SK-N-SH (cell line): ENCODE results near the gene C19orf53. TPM values are rescaled to one million over a fixed set of nuclear protein-coding genes. Genes with fewer than 3 reads are reported as not detected.

ENCODE experiments used
- CTCF ChIA-PET: fragments of 300-600, 350-600 bp; formaldehyde crosslinking; extraction: SDS; loops from one replicate; lab custom pipeline; 2021; lab: Yijun Ruan, JAX
- POLR2A ChIA-PET: fragments of 350-600 bp; sonication (Branson Sonifier 250); formaldehyde crosslinking; extraction: SDS; loops from one replicate; lab custom pipeline; 2020; ENCODE audit warnings: antibody characterized with exemption, inconsistent platforms; lab: Yijun Ruan, JAX
- DNase-seq: peaks from one replicate; pipeline ENCODE4 v3.0.0; 2012
- H2AFZ ChIP-seq: fragments of 200-600 bp; sonication (generic); 2 replicates; pipeline ENCODE4 v1.8.1; 2016; ENCODE audit warnings: antibody characterized with exemption, mild to moderate bottlenecking, low read depth
- H3F3A ChIP-seq: fragments of 200-600 bp; sonication (generic); replicated peaks from 2 replicates; pipeline ENCODE3; 2016; ENCODE audit warnings: antibody characterized with exemption, mild to moderate bottlenecking; ENCODE audit not compliant: insufficient read depth
- H3K27ac ChIP-seq, 2 experiments: fragments of 200-500 bp in 1 of 2; fragments of 200-600 bp in 1 of 2; sonication (Bioruptor generic) in 1 of 2; sonication (generic), shearing (Covaris generic) in 1 of 2; 2 replicates each; pipeline versions ENCODE4 v1.5.1 to v1.6.1; 2014 to 2016; ENCODE audit warnings: low read depth in 2 of 2, inconsistent platforms in 1 of 2, low read length in 1 of 2, mild to moderate bottlenecking in 1 of 2, mixed read lengths in 1 of 2
- H3K27me3 ChIP-seq: fragments of 200-600 bp; sonication (generic), shearing (Covaris generic); 2 replicates; pipeline ENCODE4 v1.6.1; 2016; ENCODE audit warnings: mixed run types; ENCODE audit not compliant: insufficient read depth
- H3K36me3 ChIP-seq, 2 experiments: fragments of 200-500 bp in 1 of 2; fragments of 200-600 bp in 1 of 2; sonication (Bioruptor generic) in 1 of 2; sonication (generic) in 1 of 2; replicated peaks in 1 of 2; 2 replicates each; pipeline versions ENCODE3 to v1.5.1; 2014 to 2016; ENCODE audit warnings: low read length in 1 of 2, mild to moderate bottlenecking in 1 of 2; ENCODE audit not compliant: insufficient read depth in 2 of 2, control insufficient read depth in 1 of 2
- H3K4me1 ChIP-seq, 2 experiments: fragments of 200-500 bp in 1 of 2; fragments of 200-600 bp in 1 of 2; sonication (Bioruptor generic) in 1 of 2; sonication (generic), shearing (Covaris generic) in 1 of 2; 2 replicates each; pipeline versions ENCODE4 v1.5.1 to v1.6.1; 2014 to 2016; ENCODE audit warnings: low read depth in 1 of 2, low read length in 1 of 2, mixed run types in 1 of 2; ENCODE audit not compliant: insufficient read depth in 2 of 2, control insufficient read depth in 1 of 2
- H3K4me2 ChIP-seq: fragments of 200-600 bp; sonication (generic), shearing (Covaris generic); 2 replicates; pipeline ENCODE4 v1.6.1; 2017; ENCODE audit warnings: mixed run types
- H3K4me3 ChIP-seq, 2 experiments: fragments of 200-500 bp in 1 of 2; fragments of 200-600 bp in 1 of 2; sonication (Bioruptor generic) in 1 of 2; sonication (generic), shearing (Covaris generic) in 1 of 2; 2 replicates each; pipeline versions ENCODE4 v1.5.1 to v1.8.1; 2014 to 2016; ENCODE audit warnings: low read depth in 2 of 2, inconsistent platforms in 1 of 2, low read length in 1 of 2, mild to moderate bottlenecking in 1 of 2, mixed read lengths in 1 of 2, moderate library complexity in 1 of 2
- H3K79me2 ChIP-seq: fragments of 200-600 bp; sonication (generic); 2 replicates; pipeline ENCODE4 v1.8.1; 2017; ENCODE audit warnings: mild to moderate bottlenecking; ENCODE audit not compliant: insufficient read depth
- H3K9ac ChIP-seq: fragments of 200-600 bp; sonication (generic); 2 replicates; pipeline ENCODE4 v1.6.1; 2017; ENCODE audit warnings: mixed run types
- H3K9me2 ChIP-seq: fragments of 200-600 bp; sonication (generic); 2 replicates; pipeline ENCODE4 v1.6.1; 2017; ENCODE audit warnings: mixed run types
- H3K9me3 ChIP-seq: fragments of 200-600 bp; sonication (generic); 2 replicates; pipeline ENCODE4 v1.6.1; 2017; ENCODE audit warnings: mixed run types, mild to moderate bottlenecking, moderate library complexity
- H4K20me1 ChIP-seq: fragments of 200-600 bp; sonication (generic); 2 replicates; pipeline ENCODE4 v1.6.1; 2017; ENCODE audit warnings: mild to moderate bottlenecking, mixed run types; ENCODE audit not compliant: insufficient read depth
- CHD2 ChIP-seq: fragments of 150-350 bp; IDR thresholded peaks from 2 replicates; pipeline ENCODE4 v1.6.1; 2018; ENCODE audit warnings: low read length; ENCODE audit not compliant: partially characterized antibody
- JUND ChIP-seq: IDR thresholded peaks from 2 replicates; pipeline ENCODE4 v1.4.0; 2012
- MEF2A ChIP-seq: IDR thresholded peaks from 2 replicates; pipeline ENCODE4 v1.4.0; 2012; ENCODE audit warnings: low read depth, borderline replicate concordance
- NRF1 ChIP-seq: IDR thresholded peaks from 2 replicates; pipeline ENCODE4 v1.6.1; 2012; ENCODE audit warnings: low read depth, mild to moderate bottlenecking, low read length
- PBX3 ChIP-seq: IDR thresholded peaks from 2 replicates; pipeline ENCODE4; 2012
- POLR2AphosphoS5 ChIP-seq: IDR thresholded peaks from 2 replicates; pipeline ENCODE4 v1.6.1; 2012; ENCODE audit warnings: low read depth, low read length
- SMC3 ChIP-seq: IDR thresholded peaks from 2 replicates; pipeline ENCODE4 v1.6.1; 2012; ENCODE audit warnings: low read depth, low read length, improper control_type of control experiment
- TCF12 ChIP-seq: IDR thresholded peaks from 2 replicates; pipeline ENCODE4 v1.4.0; 2012
- WGBS: methylation state at CpG from one replicate; pipeline ENCODE4 v1.1.6; 2017; ENCODE audit warnings: low lambda C conversion rate; 5-methylcytosine and 5-hydroxymethylcytosine counted together
- polyA plus RNA-seq, 3 experiments: library from polyadenylated mRNA; depleted of rRNA; stranded (reverse); fragments of >200 nt; gene quantifications; 2 replicates each; pipeline ENCODE4 v1.2.3, GENCODE V29; 2012
- TF ChIP-seq, protein P1 (sequence below): IDR thresholded peaks from 2 replicates; pipeline ENCODE4 v1.4.0; 2012; ENCODE audit warnings: low read depth, borderline replicate concordance
- TF ChIP-seq, protein P2 (sequence below): fragments of 150-350 bp; IDR thresholded peaks from 2 replicates; pipeline ENCODE4 v1.6.1; 2016; ENCODE audit warnings: mild to moderate bottlenecking, low read depth, low read length

C19orf53 gene
- polyA plus RNA-seq, 1 of the 3 experiments (the other 2 are of a cell fraction) = 554 TPM

GRCh38 chr19:13734751-13735150 lies 39.5 kb upstream of the C19orf53 start:
- CTCF ChIA-PET = no interaction called here
- no peaks in the 10 kb centered on the region for H4K20me1 ChIP-seq
- no peak overlapping the region for H3K4me3 ChIP-seq
- no peaks in the 10 kb centered on the region for H3K27me3 ChIP-seq
- WGBS = 100% methylated on average over 2 of the region's 2 CpGs
- no peak overlapping the region for H2AFZ ChIP-seq
- H3K4me2 ChIP-seq = no peak overlapping the region
- H3K27ac ChIP-seq = no peak overlapping the region
- DNase-seq = no peak
- no peaks in the 10 kb centered on the region for H3K9me3 ChIP-seq
- peaks cover 7 to 9% of the 10 kb centered on the region in 2 experiments; a peak in 3 of 4 replicates for H3K4me1 ChIP-seq
- no peak for TF ChIP-seq CHD2
- no peak for TF ChIP-seq POLR2AphosphoS5
- TF ChIP-seq SMC3 = no peak
- no peak for TF ChIP-seq TCF12
- TF ChIP-seq, all 33 proteins: peak for 0
- peaks cover 21% of the 10 kb centered on the region for H3K79me2 ChIP-seq
- POLR2A ChIA-PET = no interaction called here
- H3K9me2 ChIP-seq = no peaks in the 10 kb centered on the region
- peaks cover 0 to 13% of the 10 kb centered on the region in 2 experiments for H3K36me3 ChIP-seq
- H3F3A ChIP-seq = peaks cover 21% of the 10 kb centered on the region
- no peak overlapping the region for H3K9ac ChIP-seq

DNA sequence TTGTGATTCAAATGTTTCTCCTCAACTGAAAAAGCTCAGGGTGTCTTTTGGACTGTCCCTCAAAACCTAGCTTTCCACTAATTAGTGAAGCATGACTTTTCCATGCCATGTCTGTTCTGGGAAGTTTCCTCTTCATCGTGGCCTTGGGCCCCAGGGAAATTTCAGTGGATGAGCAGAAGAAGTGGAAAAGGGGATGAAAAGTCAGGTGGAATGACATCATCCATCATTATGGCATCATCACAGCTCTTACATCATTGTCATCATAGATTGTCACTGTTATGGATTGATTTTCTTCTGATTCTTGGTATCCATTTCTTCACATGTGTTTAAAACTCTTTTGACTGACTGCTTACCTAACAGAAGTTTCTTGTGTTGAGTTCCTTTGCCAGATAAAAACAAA lies 36.2 kb upstream of the C19orf53 start:
- Histone ChIP-seq H3K79me2 (peaks cover 10% of the 10 kb centered on the region), H3K36me3 (peaks cover 0 to 13% of the 10 kb centered on the region in 2 experiments), H3K4me1 (no peaks in the 10 kb centered on the region), H3K4me3 (no peak overlapping the region), H4K20me1 (no peaks in the 10 kb centered on the region), H3K9ac (no peak overlapping the region), H3K27me3 (no peaks in the 10 kb centered on the region), H3K9me3 (no peaks in the 10 kb centered on the region), H3K27ac (no peak overlapping the region), H3K4me2 (no peak overlapping the region), H2AFZ (no peak overlapping the region), H3K9me2 (no peaks in the 10 kb centered on the region), H3F3A (no peaks in the 10 kb centered on the region)
- CTCF ChIA-PET = no interaction called here
- POLR2A ChIA-PET = interaction anchor here (1.0 kb wide), 1 partner anchor 10 kb away, joined by 3 read pairs; a partner anchor contains a TSS
- DNase-seq = no peak
- 100% methylated on average over 1 of the region's 1 CpG for WGBS
- TF ChIP-seq, protein P1, sequence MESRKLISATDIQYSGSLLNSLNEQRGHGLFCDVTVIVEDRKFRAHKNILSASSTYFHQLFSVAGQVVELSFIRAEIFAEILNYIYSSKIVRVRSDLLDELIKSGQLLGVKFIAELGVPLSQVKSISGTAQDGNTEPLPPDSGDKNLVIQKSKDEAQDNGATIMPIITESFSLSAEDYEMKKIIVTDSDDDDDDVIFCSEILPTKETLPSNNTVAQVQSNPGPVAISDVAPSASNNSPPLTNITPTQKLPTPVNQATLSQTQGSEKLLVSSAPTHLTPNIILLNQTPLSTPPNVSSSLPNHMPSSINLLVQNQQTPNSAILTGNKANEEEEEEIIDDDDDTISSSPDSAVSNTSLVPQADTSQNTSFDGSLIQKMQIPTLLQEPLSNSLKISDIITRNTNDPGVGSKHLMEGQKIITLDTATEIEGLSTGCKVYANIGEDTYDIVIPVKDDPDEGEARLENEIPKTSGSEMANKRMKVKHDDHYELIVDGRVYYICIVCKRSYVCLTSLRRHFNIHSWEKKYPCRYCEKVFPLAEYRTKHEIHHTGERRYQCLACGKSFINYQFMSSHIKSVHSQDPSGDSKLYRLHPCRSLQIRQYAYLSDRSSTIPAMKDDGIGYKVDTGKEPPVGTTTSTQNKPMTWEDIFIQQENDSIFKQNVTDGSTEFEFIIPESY = no peak
- no peak for TF ChIP-seq MEF2A
- TF ChIP-seq NRF1 = no peak
- TF ChIP-seq, protein P2, sequence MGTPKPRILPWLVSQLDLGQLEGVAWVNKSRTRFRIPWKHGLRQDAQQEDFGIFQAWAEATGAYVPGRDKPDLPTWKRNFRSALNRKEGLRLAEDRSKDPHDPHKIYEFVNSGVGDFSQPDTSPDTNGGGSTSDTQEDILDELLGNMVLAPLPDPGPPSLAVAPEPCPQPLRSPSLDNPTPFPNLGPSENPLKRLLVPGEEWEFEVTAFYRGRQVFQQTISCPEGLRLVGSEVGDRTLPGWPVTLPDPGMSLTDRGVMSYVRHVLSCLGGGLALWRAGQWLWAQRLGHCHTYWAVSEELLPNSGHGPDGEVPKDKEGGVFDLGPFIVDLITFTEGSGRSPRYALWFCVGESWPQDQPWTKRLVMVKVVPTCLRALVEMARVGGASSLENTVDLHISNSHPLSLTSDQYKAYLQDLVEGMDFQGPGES = no peak
- no peak for TF ChIP-seq JUND
- TF ChIP-seq PBX3 = no peak
